Measurements from ENCODE around the gene RAB2B.

The RAB2B gene

GRCh38 chr14:21498540-21499526 lies 22.1 kb upstream of the RAB2B start:
- in situ Hi-C loops (cut with HindIII; ENCODE audit: low pct_ligation_motif_present, low sequenced_read_pairs), result no loop called here
- peak; percentile 43 for DNase-seq
- no peak overlapping the region for H3K4me3 ChIP-seq (ENCODE audit: low read depth, low read length)
- H3K27ac ChIP-seq, result no peak overlapping the region
- no peaks in the 10 kb centered on the region for H3K27me3 ChIP-seq (replicated peaks)
- TF ChIP-seq CTCF (IDR thresholded peaks at IDR 0.05; ENCODE audit: low read depth, low read length, missing control alignments), result peak; percentile 58
- H3K36me3 ChIP-seq (replicated peaks), result peaks cover 56% of the 10 kb centered on the region

- in situ Hi-C loops (cut with HindIII; ENCODE audit: low pct_ligation_motif_present, low sequenced_read_pairs), result no loop called here
- TF ChIP-seq CTCF (IDR thresholded peaks at IDR 0.05; ENCODE audit: low read depth, low read length, missing control alignments), result no peak
- H3K36me3 ChIP-seq (replicated peaks), result peaks cover 55% of the 10 kb centered on the region
Measured at GRCh38 chr14:21496453-21496852, 19.7 kb upstream of the RAB2B start.

GRCh38 chr14:21494902-21495762 lies 18.4 kb upstream of the RAB2B start:
- DNase-seq, result no peak
- in situ Hi-C loops (cut with HindIII; ENCODE audit: low pct_ligation_motif_present, low sequenced_read_pairs), result no loop called here
- no peak for TF ChIP-seq CTCF (IDR thresholded peaks at IDR 0.05; ENCODE audit: low read depth, low read length, missing control alignments)
- Histone ChIP-seq H3K27me3 (replicated peaks) (no peaks in the 10 kb centered on the region), H3K27ac (no peak overlapping the region), H3K36me3 (replicated peaks) (peaks cover 52% of the 10 kb centered on the region), H3K4me3 (ENCODE audit: low read depth, low read length) (no peak overlapping the region)

More at GRCh38 chr14:21496453-21496852, 19.7 kb upstream of the RAB2B start:
- DNase-seq, result peak; percentile 12
- Histone ChIP-seq H3K27me3 (replicated peaks) (no peaks in the 10 kb centered on the region), H3K27ac (no peak overlapping the region), H3K4me3 (ENCODE audit: low read depth, low read length) (no peak overlapping the region)

GRCh38 chr14:21486640-21487087 lies 9.9 kb upstream of the RAB2B start:
- peaks cover 36% of the 10 kb centered on the region for H3K36me3 ChIP-seq (replicated peaks)
- peak overlapping the region; percentile 33 for H3K27ac ChIP-seq
- no peak overlapping the region for H3K4me3 ChIP-seq (ENCODE audit: low read depth, low read length)
- in situ Hi-C loops (cut with HindIII; ENCODE audit: low pct_ligation_motif_present, low sequenced_read_pairs), result no loop called here
- no peak for TF ChIP-seq CTCF (IDR thresholded peaks at IDR 0.05; ENCODE audit: low read depth, low read length, missing control alignments)
- peak; percentile 10 for DNase-seq
- no peaks in the 10 kb centered on the region for H3K27me3 ChIP-seq (replicated peaks)

GRCh38 chr14:21476523-21476924 lies 235 bp downstream of the RAB2B start:
- in situ Hi-C loops (cut with HindIII; ENCODE audit: low pct_ligation_motif_present, low sequenced_read_pairs), result no loop called here
- H3K4me3 ChIP-seq (ENCODE audit: low read depth, low read length), result peak overlapping the region; percentile 96
- H3K36me3 ChIP-seq (replicated peaks), result peaks cover 10% of the 10 kb centered on the region
- no peak for DNase-seq
- no peaks in the 10 kb centered on the region for H3K27me3 ChIP-seq (replicated peaks)
- no peak for TF ChIP-seq CTCF (IDR thresholded peaks at IDR 0.05; ENCODE audit: low read depth, low read length, missing control alignments)
- H3K27ac ChIP-seq, result peak overlapping the region; percentile 43
